GM20431 (cell line): ENCODE data around the gene KLHL18.
"Not testable (repeated sequence)": the region's sequence is repeated elsewhere in the genome, so short reads cannot be mapped to it uniquely, and the experiment has no call there.

Experiments
- in situ Hi-C: fragments of 300-500 bp; cut with MseI, MboI; formaldehyde crosslinking; loops from one replicate; pipeline ENCODE4 v1.15.0; 2020; ENCODE audit warnings: low sequenced_read_pairs; ENCODE audit not compliant: unreplicated experiment

KLHL18 gene

GRCh38 chr3:47270526-47270925 is 12.2 kb upstream of the KLHL18 start:
- in situ Hi-C loops, result no loop called here

GRCh38 chr3:47273564-47273963 is 9.2 kb upstream of the KLHL18 start:
- in situ Hi-C loops, result no loop called here

- in situ Hi-C loops, result no loop called here
These were observed 8.1 kb upstream of the KLHL18 start for GRCh38 chr3:47274652-47275051.

GRCh38 chr3:47276558-47276957 is 6.2 kb upstream of the KLHL18 start:
- in situ Hi-C loops, result no loop called here

GRCh38 chr3:47280519-47280918 is 2.2 kb upstream of the KLHL18 start:
- in situ Hi-C loops, result no loop called here

- in situ Hi-C loops, result no loop called here
These were observed 421 bp downstream of the KLHL18 start for GRCh38 chr3:47283193-47283537.

GRCh38 chr3:47283591-47284364 is 1.0 kb downstream of the KLHL18 start:
- in situ Hi-C loops, result no loop called here

GRCh38 chr3:47288966-47289910 is 6.5 kb downstream of the KLHL18 start:
- in situ Hi-C loops, result no loop called here

GRCh38 chr3:47291158-47291753 is 8.5 kb downstream of the KLHL18 start:
- in situ Hi-C loops, result no loop called here

GRCh38 chr3:47291754-47292420 is 9.1 kb downstream of the KLHL18 start:
- in situ Hi-C loops, result not testable (repeated sequence)

GRCh38 chr3:47293822-47294221 is 11.1 kb downstream of the KLHL18 start:
- in situ Hi-C loops, result no loop called here

- in situ Hi-C loops, result no loop called here
These were observed 11.6 kb downstream of the KLHL18 start for GRCh38 chr3:47294392-47294791.

GRCh38 chr3:47295322-47295721 is 12.6 kb downstream of the KLHL18 start:
- in situ Hi-C loops, result no loop called here

- in situ Hi-C loops, result no loop called here
These were observed 13.2 kb downstream of the KLHL18 start for GRCh38 chr3:47295976-47296375.

- in situ Hi-C loops, result no loop called here
These were observed 14.0 kb downstream of the KLHL18 start for GRCh38 chr3:47296562-47297302.

- in situ Hi-C loops, result no loop called here
These were observed 15.7 kb downstream of the KLHL18 start for GRCh38 chr3:47298439-47298838.

GRCh38 chr3:47299381-47300318 is 16.9 kb downstream of the KLHL18 start:
- in situ Hi-C loops, result no loop called here

GRCh38 chr3:47301456-47301855 is 18.7 kb downstream of the KLHL18 start:
- in situ Hi-C loops, result no loop called here

- in situ Hi-C loops, result no loop called here
These were observed 23.3 kb downstream of the KLHL18 start for GRCh38 chr3:47306022-47306421.
